Neuronal stem cell (in vitro differentiated cells): ENCODE measurements around the gene PSMB3.
"Not testable (repeated sequence)": the region's sequence is repeated elsewhere in the genome, so short reads cannot be mapped to it uniquely, and the experiment has no call there.

Source experiments
- DNase-seq: peaks from one replicate; pipeline ENCODE4 v3.0.0-alpha.2; 2013; ENCODE audit warnings: low spot score
- H2AFZ ChIP-seq: one replicate; pipeline ENCODE4 v1.6.1; 2013; ENCODE audit warnings: mild to moderate bottlenecking, low read length, inconsistent platforms
- H2AK5ac ChIP-seq: 2 replicates; pipeline ENCODE4 v1.6.1; 2013; ENCODE audit warnings: low read depth, mild to moderate bottlenecking, inconsistent platforms, low read length, moderate library complexity, mixed read lengths
- H2BK120ac ChIP-seq: 2 replicates; pipeline ENCODE4 v1.6.1; 2013; ENCODE audit warnings: low read depth, mild to moderate bottlenecking, inconsistent platforms, low read length, moderate library complexity, mixed read lengths
- H2BK12ac ChIP-seq: one replicate; pipeline ENCODE4 v1.6.1; 2013; ENCODE audit warnings: low read length, inconsistent platforms
- H2BK15ac ChIP-seq: 2 replicates; pipeline ENCODE4 v1.6.1; 2013; ENCODE audit warnings: mild to moderate bottlenecking, low read length, inconsistent platforms, mixed read lengths
- H2BK5ac ChIP-seq: one replicate; pipeline ENCODE4 v1.6.1; 2013; ENCODE audit warnings: inconsistent platforms, mild to moderate bottlenecking, low read length, moderate library complexity
- H3K14ac ChIP-seq: one replicate; pipeline ENCODE4 v1.6.1; 2013; ENCODE audit warnings: low read length, inconsistent platforms
- H3K18ac ChIP-seq: 2 replicates; pipeline ENCODE4 v1.6.1; 2013; ENCODE audit warnings: low read length, inconsistent platforms
- H3K23ac ChIP-seq: 2 replicates; pipeline ENCODE4 v1.6.1; 2013; ENCODE audit warnings: low read depth, mild to moderate bottlenecking, mixed read lengths, low read length, inconsistent platforms; ENCODE audit not compliant: poor library complexity
- H3K27ac ChIP-seq: replicated peaks from 3 replicates; pipeline ENCODE4 v1.5.1; 2013; ENCODE audit warnings: low read length, inconsistent platforms
- H3K27me3 ChIP-seq, 3 experiments: 2 replicates each; pipeline ENCODE4 v1.6.1; 2013; ENCODE audit warnings: low read length in 3 of 3, mild to moderate bottlenecking in 2 of 3, inconsistent platforms in 1 of 3, low read depth in 1 of 3, mixed read lengths in 1 of 3, moderate library complexity in 1 of 3; ENCODE audit not compliant: control insufficient read depth in 3 of 3, insufficient read depth in 3 of 3
- H3K36me3 ChIP-seq, 2 donors: replicated peaks in 1 of 2; 2 replicates each; pipeline ENCODE4 v1.6.1; 2013; ENCODE audit warnings: low read length in 2 of 2; ENCODE audit not compliant: control insufficient read depth in 2 of 2, insufficient read depth in 2 of 2
- H3K4ac ChIP-seq: 2 replicates; pipeline ENCODE4 v1.6.1; 2013; ENCODE audit warnings: inconsistent platforms, mild to moderate bottlenecking, low read length, moderate library complexity
- H3K4me1 ChIP-seq, 2 donors: 1 replicate in 1 of 2; 2 replicates in 1 of 2; pipeline ENCODE4 v1.6.1; 2013; ENCODE audit warnings: low read length in 2 of 2, low read depth in 1 of 2; ENCODE audit not compliant: control insufficient read depth in 2 of 2, insufficient read depth in 1 of 2
- H3K4me2 ChIP-seq: one replicate; pipeline ENCODE4 v1.6.1; 2013; ENCODE audit warnings: mild to moderate bottlenecking, low read length, inconsistent platforms; ENCODE audit not compliant: insufficient read depth, poor library complexity, severe bottlenecking
- H3K4me3 ChIP-seq, 2 donors: 2 replicates each; pipeline ENCODE4 v1.5.1; 2013; ENCODE audit warnings: low read length in 2 of 2, mild to moderate bottlenecking in 2 of 2, inconsistent platforms in 1 of 2, moderate library complexity in 1 of 2
- H3K79me1 ChIP-seq: one replicate; pipeline ENCODE4 v1.6.1; 2013; ENCODE audit warnings: low read depth, mild to moderate bottlenecking, inconsistent platforms, low read length, moderate library complexity
- H3K9ac ChIP-seq: one replicate; pipeline ENCODE4 v1.6.1; 2013; ENCODE audit warnings: mild to moderate bottlenecking, low read depth, low read length, inconsistent platforms; ENCODE audit not compliant: poor library complexity
- H3K9me3 ChIP-seq, 2 donors: replicated peaks in 1 of 2; 2 replicates each; pipeline versions ENCODE3 to v1.6.1; 2013; ENCODE audit warnings: low read length in 2 of 2, mild to moderate bottlenecking in 2 of 2, inconsistent platforms in 1 of 2, low read depth in 1 of 2, mixed read lengths in 1 of 2, moderate library complexity in 1 of 2; ENCODE audit not compliant: control insufficient read depth in 2 of 2, insufficient read depth in 1 of 2
- H4K8ac ChIP-seq: one replicate; pipeline ENCODE4 v1.6.1; 2013; ENCODE audit warnings: low read depth, mild to moderate bottlenecking, inconsistent platforms, low read length, moderate library complexity
- H4K91ac ChIP-seq: one replicate; pipeline ENCODE4 v1.6.1; 2013; ENCODE audit warnings: low read length, low read depth, mild to moderate bottlenecking, inconsistent platforms; ENCODE audit not compliant: poor library complexity
- WGBS, 2 donors: extraction: QIAGEN DNeasy Blood & Tissue Kit; methylation state at CpG; one replicate each; pipeline ENCODE4 v1.1.7; 2013; ENCODE audit warnings: missing lambda C conversion rate in 2 of 2, mixed read lengths in 1 of 2; ENCODE audit not compliant: insufficient read length in 2 of 2, insufficient replicate concordance in 1 of 2; ENCODE audit errors: extremely low coverage in 2 of 2; 5-methylcytosine and 5-hydroxymethylcytosine counted together

Gene PSMB3

GRCh38 chr17:38721802-38722201 lies 30.7 kb upstream of the PSMB3 start:
- Histone ChIP-seq H3K27ac (no peak overlapping the region), H4K91ac (no peak overlapping the region), H2AFZ (no peak overlapping the region), H3K4me1 (peaks cover 0 to 13% of the 10 kb centered on the region in 2 donors), H3K14ac (no peak overlapping the region), H2BK5ac (no peak overlapping the region), H3K4ac (no peak overlapping the region), H3K36me3 (peaks cover 3 to 74% of the 10 kb centered on the region in 2 donors), H2BK12ac (no peak overlapping the region), H3K18ac (no peak overlapping the region), H2AK5ac (peak overlapping the region; percentile 52), H3K27me3 (peaks cover 0 to 21% (median 2%) of the 10 kb centered on the region in 3 experiments), H3K23ac (no peak overlapping the region), H3K9me3 (no peaks in the 10 kb centered on the region), H2BK15ac (no peak overlapping the region), H4K8ac (peak overlapping the region; percentile 4), H3K79me1 (no peaks in the 10 kb centered on the region), H2BK120ac (no peak overlapping the region), H3K9ac (no peak overlapping the region), H3K4me3 (no peak overlapping the region), H3K4me2 (no peak overlapping the region)
- DNase-seq, result no peak
- WGBS, 2 donors, result no CpG with 5 or more reads among the region's 16 CpGs

GRCh38 chr17:38724337-38724988 lies 28.1 kb upstream of the PSMB3 start:
- Histone ChIP-seq H3K27ac (no peak overlapping the region), H3K4me3 (no peak overlapping the region), H2BK120ac (no peak overlapping the region), H3K9me3 (no peaks in the 10 kb centered on the region), H3K4ac (no peak overlapping the region), H3K23ac (peak overlapping the region; percentile 31), H2BK12ac (no peak overlapping the region), H3K36me3 (peaks cover 5 to 61% of the 10 kb centered on the region in 2 donors), H4K8ac (no peak overlapping the region), H4K91ac (no peak overlapping the region), H3K27me3 (peaks cover 0 to 17% (median 2%) of the 10 kb centered on the region in 3 experiments), H3K14ac (no peak overlapping the region), H3K9ac (peak overlapping the region; percentile 60), H2AFZ (no peak overlapping the region), H2BK15ac (no peak overlapping the region), H3K79me1 (no peaks in the 10 kb centered on the region), H3K4me2 (no peak overlapping the region), H3K18ac (peak overlapping the region; percentile 38), H3K4me1 (peaks cover 3 to 12% of the 10 kb centered on the region in 2 donors), H2BK5ac (no peak overlapping the region), H2AK5ac (peak overlapping the region; percentile 68)
- WGBS, 2 donors, result no CpG with 5 or more reads among the region's 16 CpGs
- no peak for DNase-seq

- no CpG with 5 or more reads among the region's 10 CpGs for WGBS, 2 donors
- H2BK5ac ChIP-seq, result no peak overlapping the region
Observed at GRCh38 chr17:38725066-38725465, 27.5 kb upstream of the PSMB3 start.

GRCh38 chr17:38726145-38726544 lies 26.4 kb upstream of the PSMB3 start:
- not testable (repeated sequence) for H3K4ac ChIP-seq, H2BK5ac ChIP-seq, H2AFZ ChIP-seq, H2BK12ac ChIP-seq, H3K23ac ChIP-seq, H3K4me3 ChIP-seq, H2BK120ac ChIP-seq, H3K18ac ChIP-seq, H3K9ac ChIP-seq, DNase-seq, H4K91ac ChIP-seq, H4K8ac ChIP-seq, H3K9me3 ChIP-seq, H3K4me2 ChIP-seq, H3K27me3 ChIP-seq, H3K27ac ChIP-seq, H3K79me1 ChIP-seq, H3K14ac ChIP-seq, H2AK5ac ChIP-seq, H2BK15ac ChIP-seq
- no CpG with 5 or more reads among the region's 8 CpGs for WGBS, 2 donors
- H3K36me3 ChIP-seq, result peaks cover 5 to 47% of the 10 kb centered on the region in 2 donors
- H3K4me1 ChIP-seq, result peaks cover 9 to 12% of the 10 kb centered on the region in 2 donors

More at GRCh38 chr17:38725066-38725465, 27.5 kb upstream of the PSMB3 start:
- no peak overlapping the region for H2AFZ ChIP-seq
- peaks cover 5 to 55% of the 10 kb centered on the region in 2 donors for H3K36me3 ChIP-seq
- H3K4me3 ChIP-seq, result no peak overlapping the region
- H4K91ac ChIP-seq, result no peak overlapping the region
- no peak overlapping the region for H2BK120ac ChIP-seq
- no peak overlapping the region for H3K4ac ChIP-seq
- no peak overlapping the region for H3K18ac ChIP-seq
- no peak overlapping the region for H2AK5ac ChIP-seq
- H3K4me2 ChIP-seq, result no peak overlapping the region
- no peak overlapping the region for H2BK12ac ChIP-seq
- H2BK15ac ChIP-seq, result no peak overlapping the region
- no peaks in the 10 kb centered on the region for H3K79me1 ChIP-seq
- peaks cover 0 to 11% (median 2%) of the 10 kb centered on the region in 3 experiments for H3K27me3 ChIP-seq
- H3K27ac ChIP-seq, result no peak overlapping the region
- peak overlapping the region; percentile 60 for H3K9ac ChIP-seq
- no peak overlapping the region for H4K8ac ChIP-seq
- H3K4me1 ChIP-seq, result peaks cover 6 to 8% of the 10 kb centered on the region in 2 donors
- no peak overlapping the region for H3K23ac ChIP-seq
- DNase-seq, result no peak
- H3K9me3 ChIP-seq, result no peaks in the 10 kb centered on the region
- no peak overlapping the region for H3K14ac ChIP-seq
